K562 (cell line): ENCODE measurements around the gene PRC1. TPM values are rescaled to one million over a fixed set of nuclear protein-coding genes. Genes with fewer than 3 reads are reported as not detected.

ENCODE experiments used
- ATAC-seq: fragments of 200-7000 bp; cut with Tn5 transposase; 3 replicates; pipeline ENCODE4 v1.9.1; 2020; ENCODE audit warnings: moderate library complexity
- BruUV-seq: library from RNA; stranded (reverse); fragments of 400-500 nt; replicated peaks from 2 replicates; lab custom pipeline; 2021; lab: Mats Ljungman, UMichigan
- CTCF ChIA-PET: fragments of 300-600 bp; formaldehyde crosslinking; extraction: SDS; loops from one replicate; lab custom pipeline; 2021; ENCODE audit warnings: low intra/inter-chr PET ratio; lab: Yijun Ruan, JAX
- POLR2A ChIA-PET: fragments of 300-600, 350-650 bp; sonication (Branson Sonifier 250); formaldehyde crosslinking; extraction: SDS; loops from one replicate; lab custom pipeline; 2021; ENCODE audit warnings: antibody characterized with exemption, inconsistent platforms; lab: Yijun Ruan, JAX
- DNase-seq, 4 experiments: peaks; one replicate each; pipeline versions ENCODE4 v3.0.0 to v3.0.0-alpha.2; 2011 to 2018; ENCODE audit warnings: low spot score in 3 of 4, mixed read lengths in 3 of 4; ENCODE audit errors: extremely low read depth in 1 of 4
- FAIRE-seq: peaks from 2 replicates; lab custom pipeline; 2011; peaks lifted over from hg19 to GRCh38; lab: Jason Lieb, UNC
- H2AFZ ChIP-seq: 2 replicates; pipeline ENCODE4 v1.6.0; 2011; ENCODE audit warnings: low read depth, low read length, control low read depth, inconsistent platforms
- H3K27ac ChIP-seq: fragments of 200-600 bp; 3 replicates; pipeline ENCODE4 v1.8.0; 2011; ENCODE audit warnings: low read depth, mild to moderate bottlenecking, control low read depth, inconsistent platforms, low read length, moderate library complexity, mixed read lengths; ENCODE audit errors: extremely low read depth
- H3K27me3 ChIP-seq, 2 experiments: fragments of 300-600 bp in 1 of 2; 2 replicates in 1 of 2; 3 replicates in 1 of 2; pipeline versions ENCODE4 v1.6.0 to v1.8.0; 2011; ENCODE audit warnings: inconsistent platforms in 2 of 2, low read length in 2 of 2, mild to moderate bottlenecking in 1 of 2, mixed read lengths in 1 of 2, moderate library complexity in 1 of 2; ENCODE audit not compliant: control insufficient read depth in 2 of 2, insufficient read depth in 2 of 2
- H3K36me3 ChIP-seq: fragments of 300-600 bp; 3 replicates; pipeline ENCODE4 v1.8.0; 2011; ENCODE audit warnings: mild to moderate bottlenecking, low read length, inconsistent platforms; ENCODE audit not compliant: control insufficient read depth, insufficient read depth
- H3K4me1 ChIP-seq, 2 experiments: fragments of 200-600 bp in 1 of 2; replicated peaks in 1 of 2; 2 replicates in 1 of 2; 3 replicates in 1 of 2; pipeline versions ENCODE4 v1.5.1 to v1.8.0; 2011; ENCODE audit warnings: inconsistent platforms in 2 of 2, low read length in 2 of 2, mild to moderate bottlenecking in 1 of 2, mixed read lengths in 1 of 2, moderate library complexity in 1 of 2; ENCODE audit not compliant: control insufficient read depth in 2 of 2, insufficient read depth in 2 of 2
- H3K4me2 ChIP-seq: 2 replicates; pipeline ENCODE4 v1.6.1; 2011; ENCODE audit warnings: low read length, control low read depth, inconsistent platforms, mixed read lengths; ENCODE audit not compliant: insufficient read depth
- H3K4me3 ChIP-seq: fragments of 200-600 bp; sonication (generic), shearing (Covaris generic); 2 replicates; pipeline ENCODE4 v1.5.1; 2016; ENCODE audit warnings: control low read depth, inconsistent platforms
- H3K79me2 ChIP-seq: fragments of 200-600 bp; 3 replicates; pipeline ENCODE4 v1.8.0; 2011; ENCODE audit warnings: low read length, inconsistent platforms; ENCODE audit not compliant: control insufficient read depth, insufficient read depth
- H3K9ac ChIP-seq, 2 experiments: 2 replicates each; pipeline versions ENCODE4 v1.6.0 to v1.6.1; 2011; ENCODE audit warnings: low read depth in 2 of 2, low read length in 2 of 2, control low read depth in 1 of 2, inconsistent platforms in 1 of 2, mild to moderate bottlenecking in 1 of 2, mixed read lengths in 1 of 2; ENCODE audit not compliant: insufficient read depth in 1 of 2
- H3K9me1 ChIP-seq: one replicate; pipeline ENCODE4 v1.6.0; 2011; ENCODE audit warnings: inconsistent platforms, mild to moderate bottlenecking, low read length, moderate library complexity; ENCODE audit not compliant: control insufficient read depth, insufficient read depth
- H3K9me3 ChIP-seq: replicated peaks from 2 replicates; pipeline ENCODE4 v1.5.1; 2011; ENCODE audit warnings: low read depth, low read length, inconsistent platforms; ENCODE audit not compliant: control insufficient read depth, insufficient read depth
- H4K20me1 ChIP-seq: replicated peaks from 2 replicates; pipeline ENCODE4 v1.6.1; 2011; ENCODE audit warnings: low read length, inconsistent platforms, mixed read lengths; ENCODE audit not compliant: control insufficient read depth, insufficient read depth
- CHD1 ChIP-seq: fragments of 200-600 bp; sonication (generic); IDR thresholded peaks from one replicate; pipeline ENCODE4 v1.6.1; 2012; ENCODE audit warnings: mild to moderate bottlenecking, moderate library complexity, low read length, inconsistent platforms
- CREB5 ChIP-seq: fragments of 250-450 bp; sonication (Bioruptor Pico); IDR thresholded peaks from 2 replicates; pipeline ENCODE4 v1.5.0; 2020; ENCODE audit warnings: mild to moderate bottlenecking
- ETV6 ChIP-seq, 3 experiments: fragments of 150-350 bp in 1 of 3; sonication (generic) in 1 of 3; formaldehyde crosslinking in 1 of 3; IDR thresholded peaks; 2 replicates each; pipeline versions ENCODE4 v1.6.1 to v1.8.0; 2014 to 2022; ENCODE audit warnings: borderline replicate concordance in 2 of 3, low read depth in 2 of 3, antibody characterized with exemption in 1 of 3, low read length in 1 of 3, mild to moderate bottlenecking in 1 of 3, missing genetic modification reagents in 1 of 3
- FOXP1 ChIP-seq: sonication (generic); formaldehyde crosslinking; IDR thresholded peaks from 2 replicates; pipeline ENCODE4 v1.8.0; 2022; ENCODE audit warnings: mild to moderate bottlenecking, missing genetic modification reagents
- GTF2E2 ChIP-seq: fragments of 200-800 bp; sonication (Bioruptor generic); IDR thresholded peaks from 2 replicates; pipeline ENCODE4 v1.6.1; 2016; ENCODE audit warnings: missing genetic modification characterization, missing compliant biosample characterization
- MAZ ChIP-seq, 2 experiments: fragments of 450-650 bp in 1 of 2; sonication (generic) in 1 of 2; formaldehyde crosslinking; IDR thresholded peaks in 1 of 2; conservative IDR thresholded peaks in 1 of 2; 2 replicates each; pipeline versions ENCODE4 v1.4.0 to v1.5.0; 2020; ENCODE audit warnings: mild to moderate bottlenecking in 1 of 2, missing genetic modification reagents in 1 of 2
- YY1 ChIP-seq, 3 experiments: IDR thresholded peaks; 2 replicates each; pipeline ENCODE4 v1.6.1; 2011; ENCODE audit warnings: low read length in 2 of 3, mild to moderate bottlenecking in 2 of 3, moderate library complexity in 2 of 3, borderline replicate concordance in 1 of 3, control low read depth in 1 of 3, low read depth in 1 of 3; ENCODE audit not compliant: insufficient read depth in 3 of 3, insufficient replicate concordance in 2 of 3, control insufficient read depth in 1 of 3, insufficient read length in 1 of 3; ENCODE audit errors: extremely low read depth in 1 of 3
- ZNF175 ChIP-seq: fragments of 200-800 bp; sonication (Bioruptor generic); IDR thresholded peaks from 2 replicates; pipeline ENCODE4 v1.6.1; 2016; ENCODE audit warnings: low read depth, mild to moderate bottlenecking, missing genetic modification characterization, missing compliant biosample characterization
- ZNF324 ChIP-seq: fragments of 250-450 bp; sonication (Bioruptor Pico); IDR thresholded peaks from 2 replicates; pipeline ENCODE4 v1.4.0; 2020; ENCODE audit warnings: mild to moderate bottlenecking
- ZNF57 ChIP-seq: fragments of 450-650 bp; formaldehyde crosslinking; IDR thresholded peaks from 2 replicates; pipeline ENCODE4 v1.4.0; 2020; ENCODE audit warnings: mild to moderate bottlenecking, moderate library complexity
- ZNF592 ChIP-seq: fragments of 450-650 bp; IDR thresholded peaks from 2 replicates; pipeline ENCODE4 v1.6.1; 2017; ENCODE audit warnings: antibody characterized with exemption, mild to moderate bottlenecking
- WGBS: fragments of 100-300 bp; shearing (Covaris generic); methylation state at CpG from one replicate; pipeline ENCODE4 v1.1.6; 2016; ENCODE audit warnings: low coverage, mixed read lengths; ENCODE audit not compliant: insufficient coverage; ENCODE audit errors: missing lambda C conversion rate; 5-methylcytosine and 5-hydroxymethylcytosine counted together
- in situ Hi-C: fragments of 300-500 bp; cut with MboI; formaldehyde crosslinking; loops from 4 replicates; pipeline ENCODE4 v1.15.0; 2018; ENCODE audit warnings: inconsistent platforms, mixed read lengths
- intact Hi-C: fragments of 100-400 bp; cut with micrococcal nuclease; formaldehyde crosslinking; loops from 2 replicates; pipeline ENCODE4 v1.14.2; 2022
- polyA plus RNA-seq, 8 experiments: library from polyadenylated mRNA; depleted of rRNA in 4 of 8; stranded (reverse) in 5 of 8; unstranded in 3 of 8; fragments of >200 nt; fragmentation: Nextera tagmentation in 2 of 8; fragmentation: Illumina TruSeq in 1 of 8; extraction: Ambion mirVana in 2 of 8; extraction: Trizol in 1 of 8; gene quantifications; 2 replicates each; pipeline versions ENCODE4 v1.2.1 to v1.2.3, GENCODE V29; 2011 to 2014; ENCODE audit warnings: inconsistent platforms in 1 of 8, missing spikeins in 1 of 8
- total RNA-seq, 7 experiments: library from RNA; depleted of rRNA in 6 of 7; stranded (reverse); fragments of >200 nt in 6 of 7; fragmentation: Illumina TruSeq in 2 of 7; extraction: Trizol in 2 of 7; gene quantifications; 2 replicates each; pipeline versions ENCODE4 v1.2.1 to v1.2.3, GENCODE V29; 2011 to 2021; ENCODE audit warnings: low replicate concordance in 1 of 7

The PRC1 gene
- total and polyA plus RNA-seq, 9 of the 15 experiments (the other 6 are each of a cell fraction or from before 2014, with no cell fraction given), result 156 to 391 (median 240) TPM

DNA sequence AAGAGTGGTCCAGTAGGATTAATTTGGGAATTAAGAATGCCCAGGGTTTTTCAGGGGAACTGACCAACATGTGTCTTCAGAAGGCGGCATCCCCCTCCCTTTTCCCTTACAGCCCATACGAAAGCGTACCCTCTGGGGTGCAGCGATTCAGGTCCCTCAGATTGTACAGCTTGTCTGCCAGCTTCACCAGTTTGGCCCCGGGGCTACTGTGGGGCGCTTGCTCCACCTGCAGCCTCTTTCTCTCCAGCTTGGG, 62.8 kb downstream of the PRC1 start (continued):
- peak; percentile 57; the same call in 1 of the 2 replicates for TF ChIP-seq FOXP1

- Histone ChIP-seq H3K79me2 (peaks cover 46% of the 10 kb centered on the region), H3K36me3 (peaks cover 6% of the 10 kb centered on the region; the same call in 2 of the 3 replicates), H4K20me1 (no peaks in the 10 kb centered on the region), H3K27me3 (no peaks in the 10 kb centered on the region), H3K9me3 (no peaks in the 10 kb centered on the region), H3K9ac (peak overlapping the region; percentile 85 to 96), H3K4me1 (peaks cover 34 to 65% of the 10 kb centered on the region in 2 experiments; a peak in 4 of 5 replicates), H3K27ac (peak overlapping the region; percentile 92), H3K4me3 (peak overlapping the region; percentile 66), H2AFZ (peak overlapping the region; percentile 94), H3K9me1 (no peaks in the 10 kb centered on the region), H3K4me2 (peak overlapping the region; percentile 99)
- ChIA-PET CTCF (interaction anchor here (0.8 to 2.2 kb wide), 6 partner anchors 29 to 637 kb away, joined by 3 to 8 read pairs (median 4); no protein-coding TSS in a partner anchor), POLR2A (interaction anchor here (0.6 to 6.7 kb wide), 22 partner anchors 8 to 440 kb away, joined by 3 to 70 read pairs (median 4); partner anchors contain the start of genes MAN2A2 and RCCD1)
- DNase-seq (peak in 1 of 4 experiments; percentile 60), FAIRE-seq (no peak), ATAC-seq (no peak)
- intact Hi-C loops (loop anchor here (1.0 to 10.0 kb wide), 7 partner anchors 30 to 636 kb away; no protein-coding TSS in a partner anchor), in situ Hi-C loops (no loop called here)
- BruUV-seq, result TSS peak; percentile 28
- WGBS, result 7% methylated on average over 15 of the region's 15 CpGs
- TF ChIP-seq ZNF175 (CRISPR knock-in tag), result 0 out of 2 replicates have a peak, but pooled peaks have one; percentile 18
- TF ChIP-seq MAZ (CRISPR knock-in tag; conservative IDR thresholded peaks at IDR 0.05 in 1 of 2, IDR thresholded peaks at IDR 0.05 in 1 of 2), result 0 out of 4 replicates have a peak, but pooled peaks of 1 of the 2 experiments have one; percentile 13
- TF ChIP-seq CREB5 (CRISPR knock-in tag), result peak; percentile 31; the same call in 1 of the 2 replicates
- 0 out of 2 replicates have a peak, but pooled peaks have one; percentile 14 for TF ChIP-seq GTF2E2
- TF ChIP-seq CHD1, result peak; percentile 24
- TF ChIP-seq ZNF324, result 0 out of 2 replicates have a peak, but pooled peaks have one; percentile 43
- 0 out of 4 replicates have a peak, but pooled peaks of 1 of the 2 experiments have one; percentile 18 for TF ChIP-seq ETV6 (IDR thresholded peaks at IDR 0.05; ENCODE audit: borderline replicate concordance in 1 of 2, low read depth in 2 of 2, low read length in 1 of 2)
- TF ChIP-seq ETV6 (CRISPR knock-in tag; IDR thresholded peaks at IDR 0.05; ENCODE audit: borderline replicate concordance), result no peak
- TF ChIP-seq ZNF57 (CRISPR knock-in tag), result no peak
- TF ChIP-seq YY1 (IDR thresholded peaks at IDR 0.05; ENCODE audit: borderline replicate concordance in 1 of 3, control insufficient read depth in 1 of 3, extremely low read depth in 1 of 3, insufficient read depth in 3 of 3, insufficient read length in 1 of 3, insufficient replicate concordance in 2 of 3, low read depth in 1 of 3, low read length in 2 of 3), result peak in 2 of 3 experiments; percentile 23 to 80
- TF ChIP-seq ZNF592, result 0 out of 2 replicates have a peak, but pooled peaks have one; percentile 29
Observed at GRCh38 chr15:90930861-90931574, 63.3 kb downstream of the PRC1 start.
